B cell (primary cell): ENCODE measurements around the gene CHKB. TPM values are rescaled to one million over a fixed set of nuclear protein-coding genes. Genes with fewer than 3 reads are reported as not detected.

Source experiments
- ATAC-seq: fragments of 200-7000 bp; cut with Tn5 transposase; one replicate; pipeline ENCODE4 v1.10.0; 2021; ENCODE audit warnings: low read depth, mild to moderate bottlenecking, moderate number of reproducible peaks, moderate library complexity
- CTCF ChIA-PET: fragments of 350-600 bp; sonication (Branson Sonifier 250); formaldehyde crosslinking; loops from one replicate; lab custom pipeline; 2021; ENCODE audit warnings: antibody characterized with exemption, inconsistent platforms; lab: Charles Lee
- POLR2A ChIA-PET: fragments of 350-600 bp; sonication (Branson Sonifier 250); formaldehyde crosslinking; loops from one replicate; lab custom pipeline; 2021; ENCODE audit warnings: antibody characterized with exemption; lab: Charles Lee
- DNase-seq: peaks from one replicate; pipeline ENCODE4 v3.0.0; 2013
- H2AFZ ChIP-seq: 2 replicates; pipeline ENCODE4 v1.6.1; 2012; ENCODE audit warnings: mild to moderate bottlenecking, low read depth, low read length; ENCODE audit not compliant: insufficient read depth, poor library complexity, severe bottlenecking
- H3K27ac ChIP-seq, 2 donors: 1 replicate in 1 of 2; 2 replicates in 1 of 2; pipeline ENCODE4 v1.5.1; 2012 to 2013; ENCODE audit warnings: low read length in 2 of 2, mild to moderate bottlenecking in 2 of 2, moderate library complexity in 1 of 2
- H3K27me3 ChIP-seq, 4 experiments: fragments of 200-600 bp in 1 of 4; sonication (generic) in 1 of 4; replicated peaks in 1 of 4; 1 replicate in 2 of 4; 2 replicates in 2 of 4; pipeline versions ENCODE4 v1.6.1 to v1.7.0; 2013 to 2016; ENCODE audit warnings: low read length in 3 of 4, mild to moderate bottlenecking in 2 of 4, mixed read lengths in 1 of 4, moderate library complexity in 1 of 4; ENCODE audit not compliant: insufficient read depth in 4 of 4, control insufficient read depth in 3 of 4; ENCODE audit errors: control extremely low read depth in 1 of 4
- H3K36me3 ChIP-seq, 2 experiments: replicated peaks in 1 of 2; 1 replicate in 1 of 2; 2 replicates in 1 of 2; pipeline versions ENCODE4 v1.6.1 to v1.7.1; 2013; ENCODE audit warnings: low read length in 1 of 2; ENCODE audit not compliant: insufficient read depth in 2 of 2, control insufficient read depth in 1 of 2; ENCODE audit errors: control extremely low read depth in 1 of 2, extremely low read depth in 1 of 2
- H3K4me1 ChIP-seq, 2 donors: fragments of 200-600 bp in 1 of 2; sonication (generic) in 1 of 2; 1 replicate in 1 of 2; 2 replicates in 1 of 2; pipeline versions ENCODE4 v1.5.1 to v1.6.1; 2013 to 2017; ENCODE audit warnings: low read length in 2 of 2; ENCODE audit not compliant: control insufficient read depth in 2 of 2, insufficient read depth in 2 of 2
- H3K4me2 ChIP-seq: replicated peaks from 2 replicates; pipeline ENCODE3; 2012; ENCODE audit warnings: mild to moderate bottlenecking, low read depth, low read length; ENCODE audit not compliant: poor library complexity, severe bottlenecking
- H3K4me3 ChIP-seq, 5 experiments: fragments of 200-600 bp in 1 of 5; sonication (generic) in 1 of 5; 1 replicate in 3 of 5; 2 replicates in 2 of 5; pipeline versions ENCODE4 v1.5.1 to v1.7.0; 2011 to 2016; ENCODE audit warnings: low read length in 4 of 5, mild to moderate bottlenecking in 4 of 5, low read depth in 2 of 5, control low read depth in 1 of 5, moderate library complexity in 1 of 5; ENCODE audit not compliant: insufficient read depth in 1 of 5; ENCODE audit errors: control extremely low read depth in 1 of 5, extremely low read depth in 1 of 5
- H3K79me2 ChIP-seq: fragments of 200-600 bp; sonication (generic); one replicate; pipeline ENCODE4 v1.6.0; 2016; ENCODE audit warnings: low read length; ENCODE audit not compliant: control insufficient read depth, insufficient read depth
- H3K9ac ChIP-seq: fragments of 200-600 bp; sonication (generic); 2 replicates; pipeline ENCODE4 v1.6.1; 2017; ENCODE audit warnings: mild to moderate bottlenecking, low read length, moderate library complexity
- H3K9me3 ChIP-seq, 3 donors: one replicate each; pipeline versions ENCODE4 v1.6.1 to v1.7.1; 2013; ENCODE audit warnings: low read length in 2 of 3; ENCODE audit not compliant: control insufficient read depth in 2 of 3, insufficient read depth in 1 of 3; ENCODE audit errors: control extremely low read depth in 1 of 3
- H4K20me1 ChIP-seq: 2 replicates; pipeline ENCODE4 v1.6.0; 2012; ENCODE audit warnings: mild to moderate bottlenecking, low read length; ENCODE audit not compliant: insufficient read depth, control insufficient read depth, poor library complexity, severe bottlenecking
- H3K27ac Mint-ChIP-seq: one replicate; pipeline ENCODE4 v1.8.0; 2021; ENCODE audit warnings: mixed read lengths
- H3K27me3 Mint-ChIP-seq: one replicate; pipeline ENCODE4 v1.8.0; 2021; ENCODE audit warnings: mixed read lengths
- H3K4me1 Mint-ChIP-seq: one replicate; pipeline ENCODE4 v1.8.0; 2021; ENCODE audit warnings: mixed read lengths
- H3K4me3 Mint-ChIP-seq: one replicate; pipeline ENCODE4 v1.8.0; 2021; ENCODE audit warnings: mixed read lengths
- H3K9me3 Mint-ChIP-seq: one replicate; pipeline ENCODE4 v1.8.0; 2022; ENCODE audit warnings: mixed read lengths; ENCODE audit not compliant: insufficient read depth
- CTCF ChIP-seq: fragments of 200-600 bp; IDR thresholded peaks from one replicate; pipeline ENCODE4 v1.8.0; 2022; ENCODE audit warnings: antibody characterized with exemption, mild to moderate bottlenecking
- EZH2 ChIP-seq: IDR thresholded peaks from 2 replicates; pipeline ENCODE4 v1.6.1; 2012; ENCODE audit warnings: borderline replicate concordance, low read depth, mild to moderate bottlenecking, moderate library complexity, low read length; ENCODE audit not compliant: insufficient read depth, poor library complexity, severe bottlenecking
- WGBS: methylation state at CpG from one replicate; pipeline ENCODE4 v1.1.5; 2013; ENCODE audit warnings: missing lambda C conversion rate; ENCODE audit not compliant: insufficient coverage; 5-methylcytosine and 5-hydroxymethylcytosine counted together
- intact Hi-C: fragments of 100-400 bp; cut with micrococcal nuclease; formaldehyde crosslinking; loops from one replicate; pipeline ENCODE4 v1.10.0; 2022
- polyA plus RNA-seq: library from polyadenylated mRNA; depleted of rRNA; stranded (reverse); fragments of >200 nt; gene quantifications from 2 replicates; pipeline ENCODE4 v1.2.3, GENCODE V29; 2012
- total RNA-seq, 2 donors: library from RNA; stranded (reverse); fragments of 120-200 nt in 1 of 2; gene quantifications; 1 replicate in 1 of 2; 2 replicates in 1 of 2; pipeline versions ENCODE4 v1.2.3 to v1.2.4, GENCODE V29; 2013 to 2022

The CHKB gene
- total and polyA plus RNA-seq, 2 donors (not counting 1 experiment from before 2014, with no cell fraction given): 238 to 309 TPM

- Mint-ChIP-seq H3K9me3 (no peaks in the 10 kb centered on the region), H3K27me3 (peaks cover 48% of the 10 kb centered on the region), H3K4me3 (no peak overlapping the region), H3K27ac (no peak overlapping the region), H3K4me1 (peaks cover 8% of the 10 kb centered on the region)
- H3K27me3 ChIP-seq: peaks cover 0 to 58% (median 18%) of the 10 kb centered on the region in 4 experiments
- H3K79me2 ChIP-seq: no peaks in the 10 kb centered on the region
- no peaks in the 10 kb centered on the region for H3K36me3 ChIP-seq
- no peak overlapping the region for H2AFZ ChIP-seq
- peaks cover 0 to 4% of the 10 kb centered on the region in 2 donors for H3K4me1 ChIP-seq
- H3K9me3 ChIP-seq: no peaks in the 10 kb centered on the region
- ChIA-PET POLR2A (no interaction called here), CTCF (no interaction called here)
- DNase-seq (no peak), ATAC-seq (no peak)
- intact Hi-C loops: no loop called here
- H3K4me2 ChIP-seq: no peak overlapping the region
- H4K20me1 ChIP-seq: no peaks in the 10 kb centered on the region
- WGBS: 90% methylated on average over 12 of the region's 19 CpGs
- no peak overlapping the region for H3K27ac ChIP-seq
- TF ChIP-seq EZH2: no peak
- no peak for TF ChIP-seq CTCF
- H3K4me3 ChIP-seq: no peak overlapping the region
- H3K9ac ChIP-seq: no peak overlapping the region
Measured at GRCh38 chr22:50606165-50606945, 23.7 kb upstream of the CHKB start.

GRCh38 chr22:50605613-50606074 lies 23.0 kb upstream of the CHKB start:
- peaks cover 8% of the 10 kb centered on the region for H3K4me1 Mint-ChIP-seq
- Histone ChIP-seq H3K4me3 (no peak overlapping the region), H3K4me2 (no peak overlapping the region), H3K9me3 (no peaks in the 10 kb centered on the region), H3K27me3 (peaks cover 0 to 64% (median 18%) of the 10 kb centered on the region in 4 experiments), H3K4me1 (peaks cover 3 to 4% of the 10 kb centered on the region in 2 donors), H3K9ac (no peak overlapping the region), H2AFZ (no peak overlapping the region), H3K79me2 (no peaks in the 10 kb centered on the region), H3K36me3 (no peaks in the 10 kb centered on the region), H3K27ac (no peak overlapping the region), H4K20me1 (no peaks in the 10 kb centered on the region)
- TF ChIP-seq CTCF (no peak), EZH2 (no peak)
- peaks cover 46% of the 10 kb centered on the region for H3K27me3 Mint-ChIP-seq
- DNase-seq (no peak), ATAC-seq (no peak)
- no peaks in the 10 kb centered on the region for H3K9me3 Mint-ChIP-seq
- no peak overlapping the region for H3K4me3 Mint-ChIP-seq
- ChIA-PET POLR2A (no interaction called here), CTCF (no interaction called here)
- 76% methylated on average over 20 of the region's 20 CpGs for WGBS
- intact Hi-C loops: no loop called here
- no peak overlapping the region for H3K27ac Mint-ChIP-seq
